HG03097 (cell line): ENCODE data around the gene AUTS2.
"Not testable (repeated sequence)": the region's sequence is repeated elsewhere in the genome, so short reads cannot be mapped to it uniquely, and the experiment has no call there.

Experiments
- ATAC-seq: cut with Tn5 transposase; IDR thresholded peaks from one replicate; pipeline ENCODE4 v1.9.1; 2021; ENCODE audit not compliant: unreplicated experiment, low FRiP score

Gene AUTS2

DNA sequence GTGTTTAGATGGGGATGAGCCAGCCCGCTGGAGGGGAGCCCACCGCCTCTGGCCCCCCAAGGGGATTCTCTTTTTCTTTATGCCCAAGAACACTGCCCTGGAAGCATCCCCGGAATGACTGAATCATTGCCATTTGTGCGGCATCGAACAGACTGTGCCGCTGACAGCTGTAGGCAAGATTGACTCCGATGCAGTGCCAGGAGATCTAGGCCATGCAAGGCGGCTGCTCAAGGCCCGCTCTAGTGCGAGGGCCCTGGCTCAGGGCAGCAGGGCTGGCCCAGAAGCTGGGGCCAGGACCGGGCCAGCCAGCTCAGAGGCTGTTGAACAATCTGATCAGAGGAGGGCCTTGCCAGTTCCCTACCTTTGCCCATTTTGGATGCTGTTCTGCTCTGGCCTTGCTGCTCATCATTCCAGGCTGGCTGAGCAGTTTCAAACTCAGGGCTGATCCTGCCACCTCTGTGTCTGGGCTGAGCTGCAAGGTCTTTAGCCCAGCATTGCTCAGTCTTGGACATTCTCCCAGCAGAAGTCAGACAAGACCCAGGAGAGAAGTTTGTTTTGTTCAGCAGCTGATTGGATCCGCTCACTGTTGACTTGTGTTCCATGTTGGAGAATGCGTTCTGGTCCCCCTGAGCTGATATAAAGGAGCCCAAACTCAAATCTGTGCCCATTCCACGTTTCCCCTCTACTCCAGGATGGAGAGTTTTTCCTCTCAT, 1048.4 kb downstream of the AUTS2 start:
- ATAC-seq = no peak

DNA sequence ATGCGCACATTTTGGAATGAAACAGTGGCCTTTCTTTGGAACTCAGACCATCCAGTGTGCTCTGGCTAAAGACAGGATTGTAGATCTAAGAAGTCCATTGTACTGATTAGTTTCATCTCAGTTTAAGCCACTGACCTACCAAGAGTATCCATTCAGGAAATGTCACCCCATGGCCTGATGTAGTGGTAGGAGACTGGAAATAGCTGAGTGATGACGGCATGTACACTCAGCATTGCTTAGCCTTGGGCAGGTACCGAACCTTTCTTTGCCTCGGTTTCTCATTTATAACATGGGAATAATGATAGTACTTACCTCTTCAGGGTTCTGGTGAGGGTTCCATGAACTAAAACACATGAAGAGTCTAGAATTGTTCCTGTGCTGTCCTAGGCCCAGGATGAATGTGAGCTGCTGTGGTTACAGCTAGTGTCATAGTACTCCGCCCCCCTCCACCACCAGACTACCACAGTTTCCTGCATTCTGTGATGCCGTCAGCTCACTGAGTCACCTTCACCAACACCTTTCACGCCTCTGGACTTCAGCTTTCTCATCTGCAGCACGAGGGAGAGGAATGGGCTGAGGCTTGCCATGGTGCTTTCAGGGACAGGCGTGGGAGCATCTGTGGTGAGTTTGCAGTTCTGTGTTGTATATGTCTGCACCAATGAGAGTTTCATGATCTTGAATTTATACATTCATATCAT, 1049.7 kb downstream of the AUTS2 start:
- ATAC-seq = peak; percentile 91

DNA sequence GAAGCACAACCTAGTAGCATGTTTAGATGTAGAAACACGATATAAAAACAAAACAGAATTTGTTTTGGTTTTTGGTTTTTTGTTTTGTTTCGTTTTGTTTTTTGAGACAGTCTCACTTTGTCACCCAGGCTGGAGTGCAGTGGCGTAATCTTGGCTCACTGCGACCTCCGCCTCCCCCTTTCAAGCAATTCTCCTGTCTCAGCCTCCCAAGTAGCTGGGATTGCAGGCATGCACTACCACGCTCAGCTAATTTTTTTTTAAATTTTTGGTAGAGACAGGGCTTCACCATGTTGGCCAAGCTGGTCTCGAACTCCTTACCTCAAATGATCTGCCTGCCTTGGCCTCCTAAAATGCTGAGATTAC, 1050.2 kb downstream of the AUTS2 start:
- ATAC-seq = not testable (repeated sequence)

DNA sequence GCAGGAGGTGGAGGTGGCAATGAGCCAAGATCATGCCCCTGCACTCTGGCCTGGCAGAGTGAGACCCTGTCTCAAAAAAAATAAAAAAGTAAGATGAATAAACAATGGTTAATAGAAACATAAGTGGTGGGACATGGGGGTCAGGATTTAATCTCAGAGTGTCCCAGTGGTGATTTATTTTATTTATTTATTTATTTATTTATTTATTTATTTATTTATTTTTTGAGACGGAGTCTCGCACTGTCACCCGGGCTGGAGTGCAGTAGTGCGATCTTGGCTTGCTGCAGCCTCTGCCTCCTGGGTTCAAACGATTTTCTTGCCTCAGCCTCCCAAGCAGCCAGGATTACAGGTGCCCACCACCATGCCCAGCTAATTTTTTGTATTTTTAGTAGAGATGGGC, 1051.0 kb downstream of the AUTS2 start:
- no peak for ATAC-seq

DNA sequence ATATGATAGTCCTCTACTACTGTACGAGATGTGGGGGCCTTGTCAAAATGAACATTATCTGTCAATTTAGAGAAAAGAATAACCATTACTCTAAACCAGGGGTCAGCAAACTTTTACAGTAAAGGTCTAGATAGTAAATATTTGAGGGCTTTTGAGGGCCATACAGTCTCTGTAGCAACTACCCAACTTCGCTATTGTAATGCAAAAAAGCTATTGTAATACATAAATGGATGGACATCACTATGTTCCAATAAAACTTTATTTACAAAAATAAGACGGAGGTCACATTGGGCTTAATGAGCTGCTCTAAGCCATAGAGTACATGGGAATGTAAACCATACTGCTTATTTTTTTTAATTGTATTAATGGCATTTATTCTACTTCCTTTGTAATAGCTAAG, 1055.9 kb downstream of the AUTS2 start:
- no peak for ATAC-seq

DNA sequence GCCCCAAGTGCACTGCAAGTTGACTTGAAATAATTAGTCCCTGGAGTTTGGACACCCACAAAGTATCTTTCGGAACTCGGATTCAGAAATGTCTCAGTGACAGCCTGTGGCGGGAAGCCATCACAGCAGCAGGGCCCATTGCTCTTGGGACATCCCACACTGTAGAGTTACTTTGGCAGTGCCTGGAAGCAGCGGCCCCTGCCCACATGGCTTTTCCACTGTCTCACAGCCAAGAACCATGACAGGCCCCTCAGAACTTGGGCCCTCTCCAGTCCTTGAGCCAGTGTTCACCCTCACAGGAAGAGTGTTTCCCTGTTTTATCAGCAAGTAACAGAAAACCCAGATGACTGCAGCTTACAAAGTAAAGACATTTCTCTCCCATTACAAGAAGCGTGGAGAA, 1056.7 kb downstream of the AUTS2 start:
- no peak for ATAC-seq

DNA sequence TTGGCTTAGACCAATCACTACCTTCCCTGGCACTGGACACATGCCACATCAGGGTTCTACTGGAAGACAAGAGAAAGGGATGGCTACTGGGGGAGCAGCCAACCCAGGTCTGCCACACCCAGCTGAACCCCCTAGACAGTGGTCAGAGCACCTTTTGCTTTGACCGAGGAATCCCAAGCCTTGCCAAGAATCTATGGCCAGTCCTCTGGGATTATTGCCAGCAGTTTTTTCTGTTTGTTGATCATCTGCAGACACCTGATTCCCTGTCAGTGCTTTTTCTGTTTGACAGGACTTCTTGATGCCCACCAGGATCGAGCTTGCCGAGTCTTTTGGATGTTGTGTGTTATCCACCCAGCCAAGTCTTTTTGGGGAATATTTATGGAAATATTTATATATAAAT, 1057.4 kb downstream of the AUTS2 start:
- no peak for ATAC-seq

DNA sequence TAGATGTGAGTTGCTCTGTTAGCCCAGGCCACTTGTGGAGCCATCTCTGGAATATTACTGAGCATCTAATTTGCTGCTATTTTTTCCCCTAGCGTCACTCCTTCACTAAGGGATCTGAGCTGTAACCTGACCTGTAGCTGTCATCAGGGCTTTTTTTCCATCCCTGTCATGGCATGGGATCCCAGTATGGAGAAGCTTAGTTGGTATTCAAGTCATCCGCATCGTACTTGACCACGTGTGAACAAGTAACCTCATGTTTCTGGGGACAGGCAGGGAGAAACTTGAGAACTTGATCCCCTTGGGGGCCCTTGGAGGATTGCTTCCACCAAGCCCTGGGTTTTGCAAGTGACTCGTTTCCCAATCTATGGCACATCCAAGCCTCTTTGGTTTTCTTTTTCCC, 1059.3 kb downstream of the AUTS2 start:
- ATAC-seq = no peak

DNA sequence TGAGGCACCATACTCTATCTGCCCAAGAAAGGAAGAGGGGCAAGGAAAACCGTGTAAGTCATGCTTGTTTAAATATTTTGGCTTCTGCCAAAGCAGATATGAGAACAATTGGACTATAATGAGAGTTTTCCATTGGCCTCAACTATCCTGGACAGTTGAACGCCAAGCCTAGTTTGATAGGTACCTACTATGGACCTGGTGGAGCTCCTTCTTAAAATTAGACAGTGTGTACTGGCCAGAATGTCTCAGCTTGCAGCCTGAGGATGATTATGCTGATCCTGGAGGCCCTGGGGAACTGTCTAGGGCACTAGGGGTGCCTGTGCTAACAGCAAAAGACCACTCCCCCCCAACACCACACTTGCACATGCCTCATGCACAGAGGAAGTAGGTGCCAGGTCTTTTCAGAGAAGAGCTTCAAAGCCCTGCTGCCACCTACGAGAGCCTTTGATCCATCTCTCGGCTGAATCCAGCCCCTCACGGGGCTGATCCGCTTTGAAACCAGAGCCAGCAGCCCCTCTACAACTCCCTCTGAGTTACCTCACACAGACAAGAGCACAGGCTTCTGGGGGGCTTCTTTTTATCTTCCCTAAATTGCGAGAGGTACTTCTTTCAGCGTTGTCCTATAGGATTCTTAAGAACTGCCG, 1059.8 kb downstream of the AUTS2 start:
- ATAC-seq = no peak

DNA sequence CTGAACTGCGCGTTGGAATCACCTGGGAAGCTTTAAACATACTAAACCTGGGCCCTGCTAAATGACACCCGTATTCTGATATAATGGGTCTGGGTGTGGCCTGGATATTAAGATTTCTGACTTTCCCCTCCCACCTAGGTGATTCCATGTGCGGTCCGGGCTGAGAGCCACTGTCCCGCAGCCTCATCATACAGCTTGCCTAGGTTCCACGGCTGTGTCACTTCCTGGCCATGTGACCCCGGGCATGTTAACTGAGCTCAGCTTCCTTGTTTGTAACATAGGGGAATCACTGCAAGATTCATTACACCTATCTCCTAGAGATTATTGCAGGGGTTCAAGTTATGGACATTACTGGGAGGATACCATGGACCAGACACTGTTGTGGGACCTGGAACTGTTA, 1061.0 kb downstream of the AUTS2 start:
- ATAC-seq = no peak

DNA sequence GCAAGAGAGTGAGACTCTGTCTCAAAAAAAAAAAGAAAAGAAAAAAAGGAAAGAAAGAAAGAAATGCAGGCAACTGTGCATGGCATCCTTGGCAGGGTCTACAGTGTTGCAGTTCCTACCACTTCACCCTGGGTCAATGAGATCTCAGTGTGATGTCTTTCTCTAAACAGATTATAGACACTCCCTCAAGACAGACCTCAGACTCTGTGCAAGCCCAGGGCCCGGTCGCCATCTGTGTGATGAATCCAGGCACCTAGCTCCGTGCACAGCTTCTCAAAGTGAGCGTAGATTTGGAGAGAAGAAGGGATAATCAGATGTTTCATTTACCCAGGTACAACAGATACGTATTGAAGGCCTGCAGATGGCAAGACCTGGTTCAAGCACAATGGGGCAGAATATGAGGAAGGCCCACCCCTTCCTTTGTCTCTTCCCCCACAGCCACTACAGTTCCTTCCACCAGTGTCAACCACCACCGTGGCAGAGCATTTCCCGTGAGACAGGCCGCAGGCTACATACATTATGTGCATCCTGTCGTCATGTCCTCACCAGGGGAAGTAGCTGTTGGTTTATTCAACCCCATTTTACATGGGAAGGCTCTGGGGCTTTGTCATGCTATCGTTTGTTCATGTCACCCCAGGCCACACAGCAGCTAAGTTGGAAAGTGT, 1062.0 kb downstream of the AUTS2 start:
- no peak for ATAC-seq

DNA sequence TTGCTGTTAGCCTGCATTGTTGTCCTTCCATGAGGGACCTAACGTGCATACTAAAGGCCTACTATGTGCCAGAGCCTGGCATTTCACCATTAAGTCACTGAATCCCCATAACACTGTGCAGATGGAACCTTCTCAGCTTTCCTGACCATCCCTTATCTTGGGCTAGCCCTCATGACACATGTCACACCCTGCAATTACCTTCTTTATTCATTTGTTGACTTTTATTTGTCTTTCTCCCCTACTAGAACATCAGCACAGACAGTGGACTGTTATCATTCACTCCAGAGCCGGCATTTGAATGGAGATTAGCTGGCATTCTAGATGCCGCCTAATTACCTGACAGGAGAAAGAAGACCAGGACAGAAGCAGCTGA, 1062.5 kb downstream of the AUTS2 start:
- no peak for ATAC-seq

DNA sequence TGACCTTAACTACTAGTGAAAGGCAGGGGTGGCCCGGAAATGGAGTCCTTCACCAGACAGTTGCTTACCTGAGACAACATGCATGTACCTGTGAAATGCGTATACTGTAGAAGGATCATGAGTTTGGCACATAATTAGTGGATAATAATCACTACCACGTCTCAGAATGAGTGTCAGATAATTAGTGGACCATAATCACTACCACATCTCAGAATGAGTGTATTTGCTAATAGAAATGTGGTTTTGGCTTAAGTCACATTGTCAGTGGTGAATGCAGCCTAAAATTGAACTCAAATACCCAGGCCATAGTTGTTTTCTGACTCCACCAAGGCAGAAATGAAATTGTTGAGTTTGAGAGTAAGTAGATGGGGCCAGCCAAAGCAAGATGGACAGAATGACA, 1065.4 kb downstream of the AUTS2 start:
- no peak for ATAC-seq

DNA sequence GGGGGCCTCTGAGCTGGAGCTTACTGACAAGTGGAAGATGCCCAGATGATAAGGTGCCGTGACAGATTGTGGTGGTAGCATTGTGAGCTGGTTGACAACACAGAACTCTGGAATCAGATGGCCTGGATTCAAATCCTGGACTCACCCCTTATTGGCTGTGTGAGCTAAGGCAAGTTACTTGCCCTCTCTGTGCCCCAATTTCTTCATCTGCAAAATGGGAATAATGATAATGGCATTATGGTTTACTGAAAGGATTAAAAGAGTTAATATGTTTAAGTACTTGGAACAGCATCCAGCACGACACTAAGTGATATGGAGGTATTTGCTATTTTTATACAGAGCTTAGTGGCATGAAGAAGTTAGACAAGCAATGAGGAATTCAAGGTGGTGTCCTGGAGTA, 1067.7 kb downstream of the AUTS2 start:
- no peak for ATAC-seq

DNA sequence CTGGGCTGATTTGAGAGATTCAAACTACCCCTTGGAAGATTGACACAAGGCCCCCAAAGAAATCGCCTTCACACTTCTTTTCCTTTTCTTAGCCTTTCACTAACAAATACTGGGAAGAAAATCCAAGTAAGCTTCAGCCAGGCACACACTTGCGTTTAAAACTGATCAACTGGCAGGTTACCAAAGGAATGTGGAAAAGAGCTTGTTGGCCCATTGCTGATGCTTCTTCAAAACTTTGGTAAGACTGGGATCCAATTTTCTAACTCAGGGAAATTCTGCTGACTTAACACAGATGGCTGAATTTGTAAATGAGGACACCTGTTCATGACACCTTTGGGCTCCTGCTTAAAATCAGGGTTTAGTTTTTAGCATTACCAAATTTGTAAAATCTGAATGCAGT, 1069.1 kb downstream of the AUTS2 start:
- no peak for ATAC-seq

DNA sequence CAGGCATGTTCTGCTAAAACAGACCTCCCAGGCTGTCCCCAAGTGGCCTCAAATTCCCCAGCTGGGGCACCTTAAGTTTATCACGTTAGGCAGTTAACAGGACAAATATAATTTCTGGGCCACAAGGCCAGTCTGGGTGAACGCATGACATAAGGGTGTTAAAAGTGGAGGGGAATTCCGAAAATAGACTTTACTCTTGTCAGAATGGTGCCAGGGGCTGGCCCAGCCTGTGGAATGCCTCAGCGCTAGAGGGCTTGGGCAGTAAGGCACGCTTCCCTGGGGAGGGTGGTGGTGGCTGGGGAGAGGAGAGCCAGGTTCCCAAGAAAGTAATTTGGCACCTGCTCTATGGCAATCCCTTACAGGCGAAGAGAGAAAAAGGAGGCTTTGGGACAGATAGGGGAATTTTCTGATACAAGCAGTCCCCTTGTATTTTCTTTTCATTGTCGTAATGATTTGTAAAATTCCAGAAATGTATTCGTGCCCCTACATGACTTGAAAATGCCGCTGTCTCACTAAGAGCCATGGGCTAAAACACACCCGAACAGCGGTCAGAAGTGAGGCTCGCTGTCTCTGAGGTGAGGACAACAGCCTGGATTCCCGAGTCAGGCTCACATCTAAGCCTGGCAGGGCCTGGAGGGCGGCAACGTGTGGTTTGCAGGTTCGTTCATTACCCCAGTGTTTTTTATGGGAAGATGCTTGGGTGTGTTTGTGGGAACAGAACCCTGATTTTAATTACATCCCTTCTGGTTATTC, 1070.5 kb downstream of the AUTS2 start:
- no peak for ATAC-seq

DNA sequence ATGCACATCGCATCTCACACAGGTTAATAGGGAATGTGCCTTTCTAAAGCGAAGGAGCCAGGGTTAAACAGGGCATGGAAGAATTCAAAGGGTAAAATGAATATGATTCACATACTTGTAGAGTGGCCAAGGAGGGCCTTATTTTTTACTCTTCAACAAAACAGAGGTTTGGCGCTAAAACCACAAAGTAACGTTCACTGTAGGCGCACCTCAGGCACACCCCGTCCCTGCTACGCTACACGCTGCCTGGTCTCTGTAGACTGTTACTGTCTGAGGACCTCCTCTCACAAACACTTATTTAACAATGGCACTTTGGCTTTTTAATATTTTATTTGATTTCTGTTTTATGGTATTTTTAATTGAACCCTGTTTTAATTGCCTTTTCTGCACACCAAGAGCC, 1071.6 kb downstream of the AUTS2 start:
- no peak for ATAC-seq

DNA sequence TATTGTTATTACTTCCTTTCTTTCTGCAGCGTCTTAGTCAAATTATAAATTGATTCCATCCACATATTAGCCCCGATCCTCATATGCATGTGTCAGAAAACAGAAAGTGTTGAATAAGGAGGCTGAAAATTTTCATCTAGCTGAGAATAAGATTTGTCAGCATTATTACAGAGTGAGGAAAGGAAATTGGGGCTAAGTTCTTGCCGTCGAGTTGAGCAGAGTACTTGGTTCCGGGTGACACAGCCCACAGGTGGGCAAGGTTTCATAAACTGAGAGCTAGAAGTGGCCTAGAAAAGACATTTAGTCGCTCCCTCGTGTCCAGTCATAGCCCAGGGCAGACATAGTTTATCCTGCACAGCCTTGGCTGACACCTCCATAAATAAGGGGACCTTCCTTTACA, 1072.0 kb downstream of the AUTS2 start:
- ATAC-seq = no peak

DNA sequence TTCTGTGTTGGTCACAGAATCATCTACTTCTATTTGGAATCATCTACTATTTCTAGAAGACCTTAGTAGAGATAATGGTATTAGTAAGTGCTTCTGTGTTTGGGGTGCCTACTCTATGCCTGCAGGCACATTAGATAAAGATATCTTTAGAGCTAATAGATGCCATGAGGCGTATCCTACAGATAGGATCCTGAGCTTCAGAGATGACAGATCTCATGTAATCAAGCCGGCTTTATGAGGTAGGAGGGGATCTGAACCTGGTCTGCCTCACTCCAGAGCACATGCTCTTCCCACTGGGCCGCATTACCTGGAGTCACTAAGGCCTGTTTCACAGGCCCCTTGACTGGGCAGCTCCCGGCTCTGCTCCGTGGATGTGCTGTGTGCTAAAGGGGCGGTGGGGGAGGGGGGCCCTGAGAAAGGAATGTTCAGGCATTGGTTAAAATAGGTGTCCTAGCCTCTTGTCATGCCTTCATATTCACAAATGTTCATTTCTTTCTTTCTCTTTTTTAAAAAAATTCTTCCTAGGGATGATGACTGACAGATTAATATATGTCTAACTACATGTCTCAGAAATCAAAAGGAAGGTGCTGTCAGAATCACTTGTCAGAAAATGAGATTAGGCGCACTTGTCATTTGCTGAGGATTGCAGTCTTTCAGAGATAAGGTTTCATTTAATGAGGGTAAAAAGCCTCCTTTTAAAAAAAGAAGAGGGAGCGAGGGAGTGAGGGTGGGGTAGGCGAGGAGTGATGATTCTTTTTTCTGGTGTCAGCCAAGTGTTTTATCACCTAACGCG, 1075.7 kb downstream of the AUTS2 start:
- ATAC-seq = no peak

DNA sequence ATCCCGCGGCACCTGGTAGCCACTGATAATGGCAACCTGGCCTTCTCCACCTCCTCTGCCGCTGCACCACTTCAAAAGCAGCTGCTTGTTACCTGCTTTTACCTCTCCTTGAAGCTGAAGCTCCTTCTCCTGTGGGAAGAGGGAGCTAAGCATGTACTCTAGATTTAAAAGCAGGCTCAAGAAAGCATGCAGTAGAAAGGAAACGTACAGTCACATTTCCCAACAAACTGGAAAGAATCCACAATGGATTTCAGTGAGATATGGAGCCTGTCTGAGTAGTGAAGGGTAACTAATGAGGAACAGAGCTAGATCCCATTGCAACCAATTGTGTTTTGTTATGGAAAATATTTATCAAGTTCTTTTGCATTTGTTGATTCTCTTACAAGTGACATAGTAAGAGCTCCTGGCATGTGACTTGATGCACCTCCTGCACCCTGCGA, 1076.3 kb downstream of the AUTS2 start:
- no peak for ATAC-seq
